ENCODE results near the gene HEY2. TPM values are rescaled to one million over a fixed set of nuclear protein-coding genes. Genes with fewer than 3 reads are reported as not detected.

HEY2 gene
- total and polyA plus RNA-seq, 2 of the 8 experiments (the other 6 are each of a cell fraction or from before 2014, with no cell fraction given), result 9.1 to 16.2 TPM

GRCh38 chr6:125752773-125753172, 3.3 kb downstream of the HEY2 start:
- no peak overlapping the region for H3K27ac ChIP-seq (ENCODE audit: low read depth, low read length)
- POLR2A ChIA-PET (ENCODE audit: partially characterized antibody), result interaction anchor here (0.6 to 2.2 kb wide), 6 partner anchors 28 to 77 kb away, joined by 3 to 6 read pairs (median 3); no protein-coding TSS in a partner anchor

More at GRCh38 chr6:125752773-125753172, 3.3 kb downstream of the HEY2 start:
- TF ChIP-seq RAD21 (IDR thresholded peaks at IDR 0.05 in 1 of 2, conservative IDR thresholded peaks at IDR 0.05 in 1 of 2; ENCODE audit: low read depth in 2 of 2, low read length in 2 of 2) (no peak), SIX5 (IDR thresholded peaks at IDR 0.05; ENCODE audit: low read depth, low read length) (no peak)
- H3K79me1 ChIP-seq (ENCODE audit: low read depth, low read length), result peaks cover 4% of the 10 kb centered on the region; the same call in 1 of the 2 replicates
- H2AK5ac ChIP-seq (ENCODE audit: low read depth, low read length), result no peak overlapping the region
- H2BK20ac ChIP-seq (ENCODE audit: low read length), result no peak overlapping the region
- H3K36me3 ChIP-seq (ENCODE audit: control insufficient read depth in 2 of 4, insufficient read depth in 4 of 4, low read length in 3 of 4), result peaks cover 0 to 18% (median 4%) of the 10 kb centered on the region in 4 experiments; a peak in 3 of 8 replicates
- FAIRE-seq (no peak), DNase-seq (ENCODE audit: low read depth in 1 of 2, low spot score in 2 of 2) (no peak)
- H3K23me2 ChIP-seq (ENCODE audit: low read depth, low read length), result peaks cover 20% of the 10 kb centered on the region
- no peak overlapping the region for H3K9ac ChIP-seq (replicated peaks in 1 of 4; ENCODE audit: extremely low read depth in 1 of 4, low read depth in 3 of 4, low read length in 3 of 4)
- no peak overlapping the region for H3K18ac ChIP-seq (ENCODE audit: extremely low read depth, low read length)
- H3K9me3 ChIP-seq (ENCODE audit: insufficient read depth in 2 of 2, low read depth in 1 of 2, low read length in 1 of 2), result no peaks in the 10 kb centered on the region
- peaks cover 0 to 14% (median 2%) of the 10 kb centered on the region in 4 experiments; a peak in 4 of 7 replicates for H3K4me1 ChIP-seq (replicated peaks in 1 of 4; ENCODE audit: control insufficient read depth in 3 of 4, insufficient read depth in 4 of 4, low read length in 3 of 4)
- no peak overlapping the region for H3K14ac ChIP-seq (ENCODE audit: insufficient read length)
- H3K4me2 ChIP-seq (ENCODE audit: insufficient read depth in 1 of 2, low read depth in 2 of 2, low read length in 2 of 2), result no peak overlapping the region
- H2BK5ac ChIP-seq (ENCODE audit: low read depth, low read length), result no peak overlapping the region
- H3K27me3 ChIP-seq (replicated peaks in 1 of 4; ENCODE audit: control insufficient read depth in 3 of 4, extremely low read depth in 1 of 4, insufficient read depth in 3 of 4, low read length in 3 of 4), result peaks cover 0 to 16% (median 12%) of the 10 kb centered on the region in 4 experiments; a peak in 6 of 7 replicates
- no peak overlapping the region for H2BK120ac ChIP-seq (replicated peaks; ENCODE audit: low read depth, low read length)
- no peak overlapping the region for H4K5ac ChIP-seq (ENCODE audit: insufficient read length, low read depth, low read length)
- peak overlapping the region in 1 of 4 experiments; percentile 30; a peak in 1 of 8 replicates for H3K4me3 ChIP-seq (ENCODE audit: extremely low read depth in 1 of 4, insufficient read depth in 2 of 4, low read depth in 3 of 4, low read length in 4 of 4)
- no peak overlapping the region for H2BK12ac ChIP-seq (ENCODE audit: low read depth, low read length)
- no peak overlapping the region for H2BK15ac ChIP-seq (ENCODE audit: low read length)
- no peak overlapping the region for H3K23ac ChIP-seq (ENCODE audit: insufficient read length)
- H4K20me1 ChIP-seq (replicated peaks in 1 of 2; ENCODE audit: control insufficient read depth in 1 of 2, insufficient read depth in 2 of 2, low read length in 2 of 2), result peaks cover 2 to 5% of the 10 kb centered on the region in 2 experiments
- 94% methylated on average over 2 of the region's 2 CpGs; no CpG with 5 or more reads in 1 of the 2 experiments for WGBS, 2 experiments (ENCODE audit: extremely low coverage in 1 of 2, insufficient coverage in 1 of 2, insufficient read length in 1 of 2, insufficient replicate concordance in 2 of 2, low coverage in 1 of 2, low lambda C conversion rate in 2 of 2, missing lambda C conversion rate in 1 of 2)
- H3K79me2 ChIP-seq (ENCODE audit: control insufficient read depth in 1 of 2, insufficient read depth in 2 of 2, low read length in 2 of 2), result peaks cover 0 to 22% of the 10 kb centered on the region in 2 experiments; a peak in 3 of 4 replicates
- H3K4ac ChIP-seq (replicated peaks; ENCODE audit: insufficient read length, low read depth, low read length), result no peak overlapping the region
- H4K91ac ChIP-seq (replicated peaks; ENCODE audit: insufficient read length, low read length), result no peak overlapping the region
- CTCF ChIA-PET (ENCODE audit: partially characterized antibody), result interaction anchor here (0.6 to 9.4 kb wide), 14 partner anchors 11 to 582 kb away, joined by 3 to 158 read pairs (median 4); partner anchors contain the start of gene TRMT11
- H2AFZ ChIP-seq (ENCODE audit: low read length), result no peak overlapping the region
- no peak overlapping the region for H3K56ac ChIP-seq (replicated peaks; ENCODE audit: insufficient read length, low read depth, low read length)
- no peak overlapping the region for H4K8ac ChIP-seq (ENCODE audit: extremely low read depth, insufficient read depth, low read length)

Measured in H1 (cell line).